Fibroblast of lung (primary cell): ENCODE measurements around the gene ZNF319.

Experiments used
- CTCF ChIP-seq, 2 donors: IDR thresholded peaks in 1 of 2; conservative IDR thresholded peaks in 1 of 2; 1 replicate in 1 of 2; 2 replicates in 1 of 2; pipeline ENCODE4 v1.5.1; 2011 to 2012; ENCODE audit warnings: low read length in 2 of 2, control low read depth in 1 of 2, inconsistent platforms in 1 of 2, low read depth in 1 of 2, mild to moderate bottlenecking in 1 of 2
- EZH2 ChIP-seq: IDR thresholded peaks from 2 replicates; pipeline ENCODE4 v1.5.1; 2012; ENCODE audit warnings: low read length, control low read depth, mild to moderate bottlenecking; ENCODE audit errors: missing control alignments

- TF ChIP-seq CTCF (conservative IDR thresholded peaks at IDR 0.05 in 1 of 2, IDR thresholded peaks at IDR 0.05 in 1 of 2; ENCODE audit: low read depth in 1 of 2, low read length in 2 of 2) (no peak), EZH2 (no peak)
Observed at GRCh38 chr16:57976331-57976796, 24.1 kb downstream of the ZNF319 start.
